ENCODE measurements around the gene SLC6A3.

SLC6A3 gene

DNA sequence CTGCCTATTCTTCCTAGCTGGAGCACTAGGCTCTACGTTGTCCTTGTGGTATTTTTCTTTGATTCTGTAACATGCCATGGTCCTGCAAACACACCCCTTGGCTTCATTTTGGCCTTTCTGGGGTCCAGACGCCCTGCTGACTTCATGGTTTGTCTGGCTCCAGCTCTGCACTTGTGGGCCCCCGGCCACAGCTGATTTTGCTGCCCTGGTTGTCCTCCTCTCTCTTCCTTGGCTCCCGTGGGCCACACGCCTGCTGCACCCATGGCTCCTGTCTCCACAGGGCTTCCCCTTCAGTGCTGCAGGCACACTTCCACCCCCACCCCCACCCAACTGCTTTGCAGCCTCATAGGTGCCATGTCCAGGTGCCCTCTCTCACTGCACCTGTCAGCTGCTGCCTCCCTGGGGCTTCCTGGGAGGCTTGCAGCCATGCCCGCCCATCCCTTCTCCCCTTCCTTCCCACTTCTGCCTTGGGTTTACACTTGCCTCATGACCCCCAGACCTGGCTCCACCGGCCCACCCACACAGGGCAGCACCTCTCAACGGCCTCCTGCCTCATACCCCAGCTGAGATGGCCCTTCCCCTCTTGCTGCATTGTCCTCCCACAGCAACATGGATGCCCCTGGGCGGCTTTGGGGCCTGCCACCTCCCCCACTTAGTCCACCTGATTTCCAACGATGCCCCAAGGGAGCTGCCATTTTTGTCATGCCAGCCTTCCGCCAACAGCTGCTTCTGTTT is 25.6 kb downstream of the SLC6A3 start:
- DNase-seq, result no peak

DNA sequence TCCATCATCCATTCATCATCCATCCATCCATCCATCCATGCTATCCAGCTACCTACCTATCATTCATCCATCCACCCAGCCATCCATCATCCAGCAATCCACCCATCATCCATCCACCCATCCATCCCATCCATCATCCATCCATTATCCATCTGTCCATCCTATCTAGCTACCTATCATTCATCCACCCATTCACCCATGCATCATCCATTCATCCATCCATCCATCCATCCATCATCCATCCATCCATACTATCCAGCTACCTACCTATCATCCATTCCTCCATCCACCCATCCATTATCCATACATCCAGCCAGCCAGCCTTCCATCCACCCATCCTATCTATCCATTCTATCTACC is 26.3 kb downstream of the SLC6A3 start:
- no peak for DNase-seq

DNA sequence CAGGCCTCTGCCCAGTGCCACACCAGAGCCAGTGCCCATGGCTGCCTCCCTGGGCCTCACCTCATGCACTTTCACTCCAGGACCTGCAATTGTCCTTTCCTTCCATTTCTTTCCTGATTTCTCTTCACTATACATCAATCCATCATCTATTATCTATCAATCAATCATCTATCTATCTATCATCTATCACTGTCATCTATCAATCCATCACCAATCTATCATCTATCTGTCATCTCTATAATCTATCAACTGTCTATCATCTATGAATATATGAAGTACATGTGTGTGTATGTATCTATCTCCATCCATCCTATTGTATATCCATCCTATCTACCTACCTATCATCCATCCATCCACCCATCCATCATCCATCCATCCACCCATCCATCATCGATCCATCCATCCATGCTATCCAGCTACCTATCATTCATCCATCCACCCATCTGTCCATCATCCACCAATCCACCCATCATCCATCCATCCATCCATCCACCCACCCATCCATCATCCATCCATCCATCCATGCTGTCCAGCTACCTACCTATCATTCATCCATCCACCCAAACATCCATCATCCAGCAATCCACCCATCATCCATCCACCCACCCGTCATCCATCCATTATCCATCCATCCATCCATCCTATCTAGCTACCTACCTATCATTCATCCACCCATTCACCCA is 26.9 kb downstream of the SLC6A3 start:
- DNase-seq, result no peak

GRCh38 chr5:1417586-1418225 is 27.5 kb downstream of the SLC6A3 start:
- no peak for DNase-seq

DNA sequence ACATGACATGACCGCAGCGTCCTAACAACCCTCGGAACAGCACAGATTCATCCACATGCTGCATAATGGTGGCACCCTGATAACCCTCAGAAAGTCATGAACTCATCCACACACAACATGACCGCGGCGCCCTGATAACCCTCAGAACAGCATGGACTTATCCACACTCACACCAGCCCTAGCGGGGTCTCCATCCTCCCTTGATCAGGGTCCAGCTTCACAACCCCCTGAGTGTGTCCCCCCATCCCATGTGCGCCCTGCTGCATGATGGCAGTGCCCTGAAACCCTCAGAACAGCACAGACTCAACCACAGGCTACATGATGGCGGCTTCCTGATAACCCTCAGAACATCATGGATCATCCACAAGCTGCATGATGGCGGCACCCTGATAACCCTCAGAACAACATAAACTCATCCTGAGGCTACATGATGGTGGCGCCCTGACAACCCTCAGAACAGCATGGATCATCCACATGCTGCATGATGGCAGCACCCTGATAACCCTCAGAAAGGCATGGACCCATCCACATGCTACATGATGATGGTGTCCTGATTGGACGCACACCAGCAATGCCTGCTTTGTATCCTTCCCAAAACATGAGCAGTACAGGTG is 28.3 kb downstream of the SLC6A3 start:
- DNase-seq, result no peak

DNA sequence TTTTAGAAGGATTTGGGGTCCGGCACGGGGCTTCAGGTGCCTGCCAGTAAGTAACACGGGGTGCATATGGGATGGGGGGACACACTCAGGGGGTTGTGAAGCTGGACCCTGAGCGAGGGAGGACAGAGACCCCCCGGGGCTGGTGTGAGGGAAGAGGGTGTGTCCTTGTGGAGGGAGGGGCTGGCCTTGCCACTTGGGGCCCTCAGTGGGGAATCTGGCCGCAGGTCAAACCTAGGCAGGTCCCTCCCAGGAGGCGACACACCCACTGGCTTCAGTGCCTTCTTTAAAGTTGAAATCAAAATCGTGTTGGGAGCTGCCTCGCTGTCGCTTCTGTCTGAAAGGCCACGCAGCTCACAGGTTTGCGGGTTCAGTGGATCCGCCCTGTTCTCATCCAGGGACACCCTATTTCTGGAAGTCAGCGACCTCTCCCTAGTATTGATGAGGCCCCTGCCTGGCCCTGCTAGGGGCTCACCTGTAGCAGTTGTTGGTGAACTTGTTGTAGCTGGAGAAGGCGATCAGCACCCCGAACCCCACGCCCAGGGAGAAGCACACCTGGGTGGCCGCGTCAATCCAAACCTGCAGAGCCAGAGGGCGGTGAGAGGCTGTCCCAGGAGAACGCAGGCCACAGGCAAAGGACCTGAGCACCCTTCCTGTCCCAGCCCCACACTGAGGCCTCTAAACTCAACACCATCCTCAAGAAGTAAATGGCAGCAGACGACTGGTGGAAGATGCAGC is 29.4 kb downstream of the SLC6A3 start:
- no peak for DNase-seq

DNA sequence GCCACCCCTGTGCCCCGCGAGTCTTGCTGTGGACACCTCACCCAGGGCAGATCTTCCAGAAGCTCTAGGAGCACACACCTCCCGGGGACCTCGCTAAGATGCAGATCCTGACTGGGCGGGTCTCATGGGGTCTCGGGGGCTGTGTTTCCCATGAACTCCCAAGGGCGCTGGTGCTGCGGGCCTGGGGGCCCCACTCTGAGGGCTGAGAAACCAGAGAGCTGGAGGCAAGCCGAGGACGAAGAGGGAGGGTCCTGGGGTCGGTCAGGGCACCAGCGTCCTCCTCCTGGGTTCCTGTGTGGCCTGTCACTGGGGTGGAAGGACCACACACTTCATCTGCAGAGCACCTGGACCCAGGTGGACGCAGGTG is 30.2 kb downstream of the SLC6A3 start:
- DNase-seq, result no peak

- DNase-seq, result no peak
Measured at GRCh38 chr5:1414311-1415058, 30.8 kb downstream of the SLC6A3 start.

DNA sequence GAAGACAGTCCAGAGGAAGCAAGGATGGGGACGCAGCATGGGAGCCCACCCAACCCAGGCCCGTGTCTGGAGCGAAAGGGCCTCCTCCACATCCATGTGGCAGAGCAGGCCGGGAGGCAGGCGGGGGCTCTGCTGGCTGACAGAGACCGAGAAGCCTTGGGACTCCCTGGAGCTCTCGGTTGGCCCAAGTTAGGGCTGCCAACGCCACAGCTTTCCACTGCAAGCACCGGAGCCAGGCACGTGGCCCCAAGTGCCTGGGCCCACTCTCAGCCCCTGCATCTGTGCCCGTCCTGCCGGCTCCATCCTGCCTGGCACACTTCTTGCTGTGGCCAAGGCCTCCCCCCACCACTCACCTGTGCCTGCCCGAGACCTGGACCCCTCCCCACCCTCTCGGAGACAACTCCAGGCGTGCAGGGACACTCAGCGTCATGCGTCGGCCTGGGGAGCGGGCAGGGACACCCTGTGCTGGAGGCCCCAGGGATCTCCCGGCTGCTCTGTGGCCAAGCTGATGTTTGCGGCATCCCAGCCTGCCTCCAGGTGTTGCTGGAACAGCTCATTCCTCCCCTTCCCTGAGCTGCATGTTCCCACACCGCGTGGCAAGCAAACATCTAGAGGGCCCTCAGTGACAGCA is 31.5 kb downstream of the SLC6A3 start:
- no peak for DNase-seq

DNA sequence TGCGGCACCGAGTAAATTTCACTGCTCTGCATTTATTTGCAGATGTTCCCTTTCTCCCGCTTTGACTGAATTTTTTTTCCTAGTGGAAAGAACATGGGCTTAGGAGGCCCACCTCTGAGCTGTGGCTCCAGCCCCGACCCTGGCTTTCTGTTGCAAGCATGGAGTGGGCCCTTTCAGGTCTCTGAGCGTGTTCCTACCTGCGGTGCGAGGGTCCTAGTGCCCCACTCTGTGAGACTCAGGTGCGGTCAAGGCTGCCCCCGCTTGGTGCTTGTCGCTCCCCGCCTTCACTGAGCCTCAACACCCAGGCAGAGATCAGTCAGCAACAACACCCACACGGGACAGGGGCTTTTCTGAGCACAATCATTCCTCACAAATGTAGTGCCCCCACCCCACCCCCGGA is 32.0 kb downstream of the SLC6A3 start:
- DNase-seq, result no peak

DNA sequence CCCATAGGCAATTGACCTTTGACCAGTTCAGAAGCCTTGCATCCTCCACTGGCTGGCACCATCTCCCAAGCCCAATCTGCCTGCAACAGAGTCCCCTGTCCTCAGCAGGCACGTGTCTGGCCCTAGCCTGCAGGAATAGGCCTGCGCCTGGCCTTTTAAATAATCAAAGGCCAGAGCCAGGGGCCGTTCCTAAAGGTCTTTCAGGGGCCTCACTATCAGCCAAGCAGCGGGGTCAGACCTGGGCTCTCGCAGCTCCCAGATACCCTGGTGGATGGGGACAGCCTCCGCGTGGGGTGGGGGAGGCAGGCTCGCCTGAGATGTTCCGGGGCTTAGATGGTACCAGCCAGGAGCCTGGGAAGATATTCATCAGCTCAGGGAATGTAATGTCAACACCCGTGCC is 32.6 kb downstream of the SLC6A3 start:
- DNase-seq, result no peak

- DNase-seq, result no peak
Measured at GRCh38 chr5:1412163-1412562, 33.1 kb downstream of the SLC6A3 start.

DNA sequence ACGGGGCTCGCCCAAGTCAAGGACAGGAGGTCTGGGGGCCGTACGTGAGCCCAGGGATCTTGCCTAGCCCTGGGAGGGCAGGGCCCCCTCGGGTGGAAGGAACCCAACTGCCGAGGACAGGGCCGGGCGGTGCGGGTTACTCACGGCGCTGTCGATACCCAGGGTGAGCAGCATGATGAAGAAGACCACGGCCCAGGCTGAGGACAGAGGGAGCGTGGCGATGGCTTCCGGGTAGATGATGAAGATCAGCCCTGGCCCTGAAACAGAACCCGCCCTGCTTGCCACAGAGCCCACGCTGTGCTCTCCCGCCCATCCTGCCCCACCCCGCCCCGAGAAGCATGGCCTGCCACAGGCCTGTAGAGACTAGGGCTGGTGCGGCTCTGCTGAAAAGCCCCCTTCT is 34.1 kb downstream of the SLC6A3 start:
- no peak for DNase-seq

- DNase-seq, result no peak
Measured at GRCh38 chr5:1410156-1411014, 34.9 kb downstream of the SLC6A3 start.

DNA sequence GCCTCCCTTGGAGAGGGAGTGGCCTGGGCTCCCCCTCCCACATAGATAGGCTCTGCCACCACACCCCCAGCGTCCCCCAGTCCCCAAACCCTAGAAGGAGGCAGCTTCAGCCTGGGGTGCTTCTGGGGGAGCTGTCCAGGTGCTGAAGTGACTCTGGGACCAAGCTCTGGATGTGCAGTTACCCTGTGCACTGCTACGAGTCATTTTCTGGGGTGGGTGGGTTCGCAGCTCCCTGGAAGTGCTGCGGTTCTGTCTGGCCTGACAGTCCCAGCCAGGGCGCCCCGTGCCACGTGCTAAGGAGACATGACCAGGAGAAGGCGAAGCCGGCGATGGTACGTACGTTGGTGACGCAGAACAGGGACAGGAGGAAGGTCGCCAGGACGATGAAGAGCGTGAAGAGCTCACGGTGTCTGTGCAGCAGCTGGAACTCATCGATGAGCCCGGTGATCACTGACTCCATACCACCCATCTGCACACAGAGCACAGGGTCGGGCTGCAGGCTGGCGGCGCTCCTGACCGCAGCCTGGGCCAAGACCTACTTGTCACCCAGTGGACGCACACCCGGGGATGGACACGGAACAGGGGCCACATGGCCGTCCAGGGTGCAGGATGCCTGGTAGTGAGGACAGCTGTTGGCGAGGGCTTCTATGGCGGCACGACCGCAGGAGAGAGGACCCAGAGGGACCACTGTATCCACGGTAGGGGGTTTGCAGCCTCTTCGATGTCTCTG is 35.7 kb downstream of the SLC6A3 start:
- DNase-seq, result no peak

GRCh38 chr5:1406681-1407640 is 38.3 kb downstream of the SLC6A3 start:
- no peak for DNase-seq

- no peak for DNase-seq
Measured at GRCh38 chr5:1405539-1406530, 39.4 kb downstream of the SLC6A3 start.

- no peak for DNase-seq
Measured at GRCh38 chr5:1405121-1405520, 40.1 kb downstream of the SLC6A3 start.
